Epidermal melanocyte (primary cell): ENCODE results near the gene TSSK3.

Experiments
- DNase-seq: peaks from one replicate; pipeline ENCODE4 v3.0.0; 2011; ENCODE audit warnings: low spot score; ENCODE audit not compliant: insufficient read length

Gene TSSK3

GRCh38 chr1:32398401-32398800 is 36.1 kb downstream of the TSSK3 start:
- no peak for DNase-seq

- no peak for DNase-seq
Measured at GRCh38 chr1:32399843-32400242, 37.5 kb downstream of the TSSK3 start.

- DNase-seq = peak; percentile 87
Measured at GRCh38 chr1:32400876-32401631, 38.7 kb downstream of the TSSK3 start.

GRCh38 chr1:32404946-32405345 is 42.6 kb downstream of the TSSK3 start:
- no peak for DNase-seq

- DNase-seq = no peak
Measured at GRCh38 chr1:32405672-32406467, 43.5 kb downstream of the TSSK3 start.

GRCh38 chr1:32406629-32407111 is 44.3 kb downstream of the TSSK3 start:
- DNase-seq = no peak

GRCh38 chr1:32411261-32411660 is 48.9 kb downstream of the TSSK3 start:
- DNase-seq = no peak

- peak; percentile 54 for DNase-seq
Measured at GRCh38 chr1:32413507-32414185, 51.3 kb downstream of the TSSK3 start.
